Stimulated activated CD4-positive, alpha-beta T cell treated with anti-CD3 and anti-CD28 coated beads, TNF-alpha, amount 100 ng/mL, for 24 hours (primary cell): ENCODE measurements around the gene EFEMP1.

ENCODE experiments used
- DNase-seq, 3 experiments: peaks; one replicate each; pipeline ENCODE4 v3.0.0-alpha.2; 2020; ENCODE audit warnings: low read depth in 3 of 3

Gene EFEMP1

GRCh38 chr2:55898386-55899040 lies 25.1 kb downstream of the EFEMP1 start:
- DNase-seq, result no peak

- no peak for DNase-seq
These were observed 26.9 kb downstream of the EFEMP1 start for GRCh38 chr2:55896633-55897032.

- DNase-seq, result no peak
These were observed 28.9 kb downstream of the EFEMP1 start for GRCh38 chr2:55894720-55895119.

GRCh38 chr2:55891671-55892094 lies 31.9 kb downstream of the EFEMP1 start:
- no peak for DNase-seq

- DNase-seq, result no peak
These were observed 34.6 kb downstream of the EFEMP1 start for GRCh38 chr2:55888936-55889335.

GRCh38 chr2:55887901-55888624 lies 35.5 kb downstream of the EFEMP1 start:
- DNase-seq, result no peak

GRCh38 chr2:55887351-55887750 lies 36.2 kb downstream of the EFEMP1 start:
- DNase-seq, result no peak

GRCh38 chr2:55885944-55886281 lies 37.7 kb downstream of the EFEMP1 start:
- no peak for DNase-seq

GRCh38 chr2:55885127-55885943 lies 38.2 kb downstream of the EFEMP1 start:
- no peak for DNase-seq

GRCh38 chr2:55883829-55884228 lies 39.8 kb downstream of the EFEMP1 start:
- DNase-seq, result no peak

- no peak for DNase-seq
These were observed 40.2 kb downstream of the EFEMP1 start for GRCh38 chr2:55883357-55883756.

GRCh38 chr2:55882954-55883353 lies 40.6 kb downstream of the EFEMP1 start:
- no peak for DNase-seq

- no peak for DNase-seq
These were observed 43.0 kb downstream of the EFEMP1 start for GRCh38 chr2:55880416-55881143.

GRCh38 chr2:55879976-55880375 lies 43.6 kb downstream of the EFEMP1 start:
- no peak for DNase-seq

- no peak for DNase-seq
These were observed 46.5 kb downstream of the EFEMP1 start for GRCh38 chr2:55877087-55877436.

- DNase-seq, result no peak
These were observed 47.0 kb downstream of the EFEMP1 start for GRCh38 chr2:55876429-55877086.

- DNase-seq, result no peak
These were observed 48.0 kb downstream of the EFEMP1 start for GRCh38 chr2:55875434-55876135.

GRCh38 chr2:55874338-55874737 lies 49.2 kb downstream of the EFEMP1 start:
- no peak for DNase-seq

- DNase-seq, result no peak
These were observed 51.9 kb downstream of the EFEMP1 start for GRCh38 chr2:55871637-55872036.

- no peak for DNase-seq
These were observed 53.8 kb downstream of the EFEMP1 start for GRCh38 chr2:55869637-55870325.
